ENCODE measurements around the gene SOS2.

DNA sequence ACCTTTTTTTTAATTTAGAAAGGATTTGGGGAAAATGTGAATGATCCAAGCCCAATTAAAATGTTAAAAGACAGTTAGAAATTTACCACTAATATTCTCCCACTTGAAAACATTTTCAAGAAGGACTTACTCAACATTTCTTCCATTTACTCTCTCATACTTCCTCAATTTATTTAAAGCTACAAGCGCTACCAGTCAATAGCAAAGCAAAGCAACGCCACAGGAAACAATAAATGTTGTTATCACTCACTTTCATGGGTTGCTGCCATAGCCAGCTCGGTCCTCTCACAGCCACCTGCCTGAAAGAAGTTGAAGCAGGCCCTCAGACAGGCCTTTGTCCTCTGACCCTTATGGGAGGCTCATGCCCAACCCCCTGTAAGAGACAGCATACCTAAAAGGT lies 6.0 kb upstream of the SOS2 start:
- TF ChIP-seq POLR2AphosphoS5 (IDR thresholded peaks at IDR 0.05) (no peak), POLR2A (IDR thresholded peaks at IDR 0.05) (no peak)
- TF ChIP-seq, protein P1, sequence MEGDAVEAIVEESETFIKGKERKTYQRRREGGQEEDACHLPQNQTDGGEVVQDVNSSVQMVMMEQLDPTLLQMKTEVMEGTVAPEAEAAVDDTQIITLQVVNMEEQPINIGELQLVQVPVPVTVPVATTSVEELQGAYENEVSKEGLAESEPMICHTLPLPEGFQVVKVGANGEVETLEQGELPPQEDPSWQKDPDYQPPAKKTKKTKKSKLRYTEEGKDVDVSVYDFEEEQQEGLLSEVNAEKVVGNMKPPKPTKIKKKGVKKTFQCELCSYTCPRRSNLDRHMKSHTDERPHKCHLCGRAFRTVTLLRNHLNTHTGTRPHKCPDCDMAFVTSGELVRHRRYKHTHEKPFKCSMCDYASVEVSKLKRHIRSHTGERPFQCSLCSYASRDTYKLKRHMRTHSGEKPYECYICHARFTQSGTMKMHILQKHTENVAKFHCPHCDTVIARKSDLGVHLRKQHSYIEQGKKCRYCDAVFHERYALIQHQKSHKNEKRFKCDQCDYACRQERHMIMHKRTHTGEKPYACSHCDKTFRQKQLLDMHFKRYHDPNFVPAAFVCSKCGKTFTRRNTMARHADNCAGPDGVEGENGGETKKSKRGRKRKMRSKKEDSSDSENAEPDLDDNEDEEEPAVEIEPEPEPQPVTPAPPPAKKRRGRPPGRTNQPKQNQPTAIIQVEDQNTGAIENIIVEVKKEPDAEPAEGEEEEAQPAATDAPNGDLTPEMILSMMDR (IDR thresholded peaks at IDR 0.05): no peak
